RPMI8226 (cell line): ENCODE data around the gene AREL1.
A peak's percentile ranks its signal among the peaks of the same experiment; 100 is the strongest.

Source experiments
- DNase-seq: peaks from one replicate; pipeline ENCODE4 v3.0.0-alpha.2; 2015

Gene AREL1

DNA sequence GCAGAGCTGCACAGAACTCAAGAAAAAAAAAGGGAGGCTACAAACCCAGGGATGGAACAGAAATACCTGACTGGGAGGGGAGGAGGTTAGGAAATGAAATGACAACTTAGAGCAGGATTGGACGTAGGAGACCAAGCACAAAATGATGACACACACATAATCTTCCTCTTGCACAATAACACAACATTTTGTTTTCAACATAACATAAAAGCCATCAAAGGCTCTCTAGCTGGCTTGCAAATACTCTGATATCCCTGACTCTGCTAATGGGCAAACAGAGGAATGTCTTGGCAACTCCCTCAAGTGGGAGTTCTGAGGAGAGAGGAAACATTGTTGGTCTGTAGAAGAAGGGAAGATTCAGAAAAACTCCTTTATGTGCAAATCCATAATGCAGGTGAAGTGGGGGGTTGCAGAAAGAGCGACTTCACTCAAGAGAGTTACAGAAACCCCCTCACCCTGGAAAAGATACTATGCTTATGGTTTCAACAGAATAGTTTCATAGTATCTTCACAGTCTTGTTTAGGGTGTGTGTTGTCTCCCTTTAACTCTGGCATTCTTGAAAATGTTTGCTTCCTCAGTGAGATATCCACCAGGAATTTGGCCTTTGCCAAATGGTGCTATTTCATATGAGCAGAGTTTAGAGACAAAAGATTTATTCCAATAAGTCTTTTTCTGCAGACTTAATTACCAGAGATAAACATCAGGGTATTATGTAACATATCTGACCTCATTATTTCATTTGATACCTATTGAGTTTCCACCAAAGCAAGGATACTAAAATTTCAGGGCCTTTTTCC lies 57.1 kb downstream of the AREL1 start:
- no peak for DNase-seq

DNA sequence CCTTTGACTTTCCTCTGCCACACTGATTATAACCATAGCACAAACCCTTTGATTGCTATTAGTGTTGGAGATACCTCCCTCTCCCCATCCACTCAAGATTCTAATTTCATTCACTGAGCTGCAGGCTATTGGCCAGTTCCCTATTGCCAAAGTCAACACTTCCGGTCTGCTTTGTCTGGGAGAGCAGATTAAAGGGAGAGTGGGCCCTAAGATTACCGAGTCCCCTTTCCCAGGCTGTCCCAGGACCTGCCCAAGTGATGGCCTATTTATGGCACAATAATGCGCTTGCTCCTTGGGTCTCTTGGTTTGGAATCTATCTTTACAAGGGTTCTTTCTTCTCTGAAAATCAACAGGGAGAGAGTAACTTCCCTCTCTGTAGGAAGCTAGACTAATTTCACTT lies 57.9 kb downstream of the AREL1 start:
- DNase-seq = no peak

DNA sequence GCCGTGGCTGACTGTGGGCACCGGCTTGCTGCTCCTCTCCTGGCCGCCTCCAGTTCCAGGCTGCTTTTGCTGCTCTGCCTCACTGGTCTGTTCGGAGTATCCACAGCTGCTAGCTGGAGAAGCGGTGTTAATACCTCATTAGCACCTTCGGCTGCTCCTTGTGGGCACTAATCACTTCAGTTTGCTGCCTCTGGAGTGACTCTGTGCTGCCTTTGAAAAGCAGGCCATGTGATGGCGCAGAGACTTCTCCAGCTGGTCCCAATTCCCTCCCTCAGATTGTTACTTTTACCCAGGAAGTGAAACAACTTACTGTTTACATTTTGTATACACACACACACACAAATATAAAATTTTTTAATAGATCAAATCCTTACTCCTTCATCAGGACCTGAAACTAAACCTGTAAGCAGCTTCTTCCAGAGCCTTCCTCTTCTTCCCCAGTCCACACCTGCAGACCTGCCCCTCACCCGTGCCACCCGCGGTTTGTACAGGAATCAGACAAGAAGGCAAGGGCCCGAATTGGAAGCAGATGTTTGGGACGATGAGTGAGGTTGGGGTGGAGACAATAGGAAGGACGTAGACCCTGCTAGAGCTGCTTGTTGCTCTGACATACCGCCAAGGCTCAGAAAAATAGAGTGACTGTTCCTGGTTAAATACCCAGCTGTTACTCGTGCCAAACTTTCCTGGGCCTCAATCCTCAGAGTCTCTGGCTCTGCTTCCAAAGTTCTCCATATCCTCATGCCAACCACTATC lies 59.3 kb downstream of the AREL1 start:
- no peak for DNase-seq

DNA sequence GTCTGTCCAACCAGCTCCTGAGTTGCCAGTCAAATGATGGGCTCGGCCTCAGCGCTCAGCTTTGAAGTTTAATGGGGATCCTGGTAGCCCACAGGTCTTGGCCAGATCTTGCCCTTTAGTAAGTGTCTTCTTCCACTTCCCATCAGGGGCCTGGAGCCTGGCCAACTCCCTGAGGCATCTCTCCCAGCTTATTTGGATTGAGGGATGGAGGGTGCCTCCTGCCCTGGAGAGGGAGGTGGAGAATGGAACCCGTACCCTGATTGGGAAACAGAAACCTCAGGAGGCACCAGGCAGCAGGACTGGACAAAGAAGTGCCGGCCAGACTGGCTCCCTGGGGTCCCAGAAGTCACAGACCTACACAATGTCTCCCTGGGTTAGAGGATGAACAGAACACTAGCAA lies 60.3 kb downstream of the AREL1 start:
- DNase-seq = no peak

DNA sequence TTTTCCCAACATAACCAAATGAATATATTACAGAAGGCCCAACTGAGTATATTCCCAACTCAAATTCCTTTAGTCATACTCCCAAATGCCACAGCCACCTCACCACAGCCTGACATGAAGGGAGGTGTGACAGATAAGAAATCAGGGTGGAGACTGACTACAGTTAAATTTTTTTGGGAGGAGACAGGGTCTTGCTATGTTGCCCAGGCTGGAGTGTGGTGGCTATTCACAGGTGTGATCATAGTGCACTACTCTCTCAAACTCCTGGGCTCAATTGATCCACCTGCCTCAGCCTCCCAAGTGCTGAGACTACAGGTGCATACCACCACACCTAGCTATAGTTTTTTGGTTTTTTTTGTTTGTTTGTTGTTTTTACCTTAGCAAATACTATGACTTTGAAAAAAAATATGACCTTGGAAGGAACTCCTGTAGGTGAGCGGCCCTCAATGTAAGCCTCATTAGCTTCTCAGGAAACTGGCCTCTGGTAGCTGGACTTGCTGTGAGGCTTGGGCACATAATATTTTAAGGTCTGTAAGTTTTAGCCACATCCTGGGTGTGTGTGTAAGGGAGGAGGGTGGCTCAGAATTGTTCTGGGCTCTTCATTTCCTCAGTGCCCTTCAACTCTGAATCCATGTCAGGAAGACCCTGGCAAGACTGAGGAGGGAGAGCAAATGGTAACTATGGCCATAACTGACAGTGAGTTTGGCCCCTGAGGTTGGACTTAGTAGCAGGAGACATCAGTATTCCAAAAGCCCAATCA lies 61.8 kb downstream of the AREL1 start:
- DNase-seq = no peak

DNA sequence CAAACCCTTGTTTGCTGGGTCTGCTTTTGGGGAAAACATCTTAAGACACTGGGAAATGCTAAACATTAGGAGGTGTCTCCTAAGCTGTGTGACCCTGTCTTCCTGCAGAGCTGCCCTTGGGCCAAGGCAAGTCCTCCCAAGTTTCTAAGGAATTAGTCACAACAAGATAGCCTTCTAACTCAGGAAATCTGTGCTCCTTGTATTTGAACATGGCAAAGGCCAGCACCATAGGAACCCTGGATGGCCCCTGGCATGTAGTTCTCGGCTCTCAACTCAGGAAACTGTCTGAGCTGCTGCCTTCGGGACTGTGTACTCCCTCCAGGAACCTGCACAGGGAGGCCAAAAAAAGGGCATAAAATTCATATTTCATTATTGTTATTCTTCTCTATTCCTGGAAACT lies 63.2 kb downstream of the AREL1 start:
- no peak for DNase-seq

DNA sequence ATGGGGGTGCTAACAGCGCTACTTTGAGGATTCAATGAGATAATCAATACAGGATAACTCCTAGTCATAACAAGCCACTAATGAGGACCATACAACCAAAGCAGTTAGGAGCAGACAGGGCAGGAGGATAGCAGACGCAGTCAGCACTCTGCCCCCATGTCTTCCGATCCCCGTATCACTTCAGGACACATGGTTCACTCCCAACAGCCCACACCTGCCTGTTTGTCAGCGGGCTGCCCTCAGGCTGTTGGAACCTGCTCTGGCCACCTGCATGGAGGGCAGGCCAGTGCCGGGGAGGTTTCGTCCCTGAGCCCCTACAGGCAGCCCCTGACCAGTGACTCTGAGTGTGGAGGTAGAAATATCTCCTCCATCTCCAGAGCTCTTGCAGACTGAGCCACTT lies 63.7 kb downstream of the AREL1 start:
- no peak for DNase-seq

DNA sequence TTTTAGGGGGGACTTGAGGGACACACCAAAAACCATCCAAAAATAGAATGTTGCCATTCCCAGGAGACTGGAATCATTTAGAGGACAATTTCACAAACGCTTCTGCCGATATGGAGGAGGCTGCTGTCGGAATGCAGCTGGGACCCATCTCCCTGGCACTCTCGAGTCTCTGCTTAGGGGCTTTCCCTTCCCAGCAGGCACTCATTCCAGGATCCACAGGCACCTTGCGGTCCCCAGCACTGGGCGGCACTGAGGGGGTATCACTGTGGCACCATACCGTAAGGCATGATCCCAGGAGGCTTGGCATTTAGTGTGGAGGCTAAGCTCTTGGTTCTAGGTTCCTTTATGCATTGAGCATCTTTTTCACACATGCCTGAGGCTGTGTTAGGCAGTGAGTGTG lies 64.3 kb downstream of the AREL1 start:
- no peak for DNase-seq

DNA sequence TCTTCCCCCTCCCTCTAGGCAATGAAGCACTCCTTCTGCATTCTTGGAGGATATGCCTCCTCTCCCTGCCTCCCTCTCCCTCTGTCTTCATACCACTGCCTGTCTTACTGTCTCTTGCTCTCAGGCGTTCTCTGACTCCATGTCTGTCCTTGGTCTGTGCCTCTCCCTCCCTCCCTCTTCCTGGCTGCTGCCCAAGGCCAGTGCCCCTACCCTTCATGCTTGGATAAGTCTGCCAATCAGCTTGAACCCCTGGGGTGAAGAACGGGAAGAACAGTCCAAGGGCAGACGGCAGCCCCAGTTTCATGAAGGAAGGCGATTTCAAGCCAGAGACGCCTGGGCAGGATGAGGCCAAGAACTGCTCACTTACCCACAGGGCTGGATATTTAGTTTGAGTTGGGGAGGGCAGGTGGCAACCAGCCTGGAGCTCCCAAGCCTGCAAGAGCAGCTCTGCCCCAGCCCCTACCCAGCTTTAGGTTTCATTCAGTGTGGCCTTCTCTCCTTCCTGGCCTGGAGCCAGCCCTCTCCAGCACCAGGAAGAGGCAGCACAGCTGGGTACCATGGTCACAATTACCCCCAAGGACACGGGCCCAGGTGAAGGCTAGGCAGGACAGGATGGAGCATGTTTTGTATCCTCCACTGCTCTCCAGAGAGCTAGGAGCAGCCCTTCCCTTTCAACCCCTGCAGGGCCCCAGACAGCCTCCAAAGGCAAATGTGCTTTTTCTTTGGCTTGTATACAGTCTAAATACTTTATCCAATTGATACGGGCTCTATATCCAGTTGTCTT lies 65.0 kb downstream of the AREL1 start:
- DNase-seq = peak; percentile 15

DNA sequence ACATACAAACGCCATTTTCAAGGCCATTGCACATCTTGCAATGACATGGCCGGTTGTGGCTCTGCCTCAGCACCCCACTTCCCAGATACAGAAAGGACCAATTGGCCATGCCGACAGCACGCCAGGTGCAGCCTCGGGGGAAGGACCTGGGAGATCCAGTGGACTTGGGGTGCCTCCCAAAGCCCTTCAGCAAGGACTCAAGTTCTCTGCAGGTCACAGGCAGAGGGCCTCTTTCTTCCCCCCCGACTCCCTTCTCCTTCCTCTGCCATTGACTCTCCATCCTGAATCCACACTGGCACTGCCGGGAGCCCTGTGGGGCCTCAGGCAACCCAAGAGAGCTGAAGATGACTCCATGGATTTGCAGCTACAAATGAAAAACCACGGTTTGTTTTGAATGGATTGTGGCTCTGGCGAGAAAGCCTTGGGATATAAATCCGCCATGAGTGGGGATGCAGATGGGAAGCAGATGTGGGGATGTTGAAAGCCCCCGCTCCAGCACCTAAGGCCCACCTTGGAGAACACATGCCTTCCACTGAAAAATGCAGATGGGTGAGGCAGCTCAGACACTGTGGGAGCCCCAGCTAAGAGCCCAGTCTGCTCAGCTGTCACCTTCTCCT lies 65.7 kb downstream of the AREL1 start:
- DNase-seq = no peak

DNA sequence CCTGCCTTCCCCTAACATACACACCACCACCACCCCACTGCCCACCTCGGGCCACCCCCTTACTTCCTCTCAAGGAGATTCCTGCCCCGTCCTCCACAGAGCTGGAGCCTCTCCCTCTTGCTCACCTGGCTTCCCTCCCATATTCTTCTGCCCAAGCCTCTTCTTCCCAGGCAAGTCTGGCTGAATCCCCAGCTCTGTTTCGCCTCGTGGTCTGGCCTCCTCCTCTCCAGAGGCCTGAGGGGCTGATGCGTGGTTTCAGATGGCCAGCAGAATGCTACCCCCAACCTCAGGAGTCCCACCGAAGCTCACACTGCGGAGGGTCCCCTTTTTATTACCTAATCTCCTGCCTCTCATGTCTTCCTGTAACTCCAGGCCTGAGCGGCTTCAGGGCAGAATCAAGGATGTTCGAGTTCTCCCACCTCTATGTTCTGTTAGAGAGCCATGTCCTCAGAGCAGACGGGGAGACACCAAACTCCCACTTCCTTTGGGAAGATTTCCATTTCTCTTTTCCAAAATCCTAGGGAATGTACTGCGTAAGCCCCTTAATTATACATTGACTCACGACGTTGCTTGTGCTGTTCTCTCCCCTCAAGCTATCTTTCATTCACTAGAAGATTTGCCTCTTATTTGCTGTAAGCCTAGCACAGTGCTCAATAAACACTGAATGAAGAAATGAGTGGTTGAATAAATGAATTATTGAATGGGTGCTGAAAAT lies 67.0 kb downstream of the AREL1 start:
- no peak for DNase-seq

DNA sequence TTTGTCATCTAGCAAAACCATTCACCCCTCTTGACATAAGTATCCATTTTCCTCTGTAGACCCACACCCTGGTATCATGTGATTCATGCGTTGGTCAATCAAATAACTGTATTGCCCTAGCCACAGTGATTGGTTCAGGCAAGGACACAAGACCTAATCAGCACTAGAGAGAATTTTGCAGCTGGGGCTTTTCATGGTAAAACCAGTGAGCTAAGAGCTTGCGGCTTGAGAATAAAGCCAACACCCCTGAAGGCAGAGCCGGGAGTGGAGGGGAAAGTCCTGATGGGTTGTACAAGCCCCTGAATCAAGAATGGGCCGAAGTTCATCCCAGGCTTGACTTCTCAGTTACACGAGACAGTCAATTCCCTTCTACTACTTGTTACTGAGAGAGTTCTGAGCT lies 67.6 kb downstream of the AREL1 start:
- no peak for DNase-seq

DNA sequence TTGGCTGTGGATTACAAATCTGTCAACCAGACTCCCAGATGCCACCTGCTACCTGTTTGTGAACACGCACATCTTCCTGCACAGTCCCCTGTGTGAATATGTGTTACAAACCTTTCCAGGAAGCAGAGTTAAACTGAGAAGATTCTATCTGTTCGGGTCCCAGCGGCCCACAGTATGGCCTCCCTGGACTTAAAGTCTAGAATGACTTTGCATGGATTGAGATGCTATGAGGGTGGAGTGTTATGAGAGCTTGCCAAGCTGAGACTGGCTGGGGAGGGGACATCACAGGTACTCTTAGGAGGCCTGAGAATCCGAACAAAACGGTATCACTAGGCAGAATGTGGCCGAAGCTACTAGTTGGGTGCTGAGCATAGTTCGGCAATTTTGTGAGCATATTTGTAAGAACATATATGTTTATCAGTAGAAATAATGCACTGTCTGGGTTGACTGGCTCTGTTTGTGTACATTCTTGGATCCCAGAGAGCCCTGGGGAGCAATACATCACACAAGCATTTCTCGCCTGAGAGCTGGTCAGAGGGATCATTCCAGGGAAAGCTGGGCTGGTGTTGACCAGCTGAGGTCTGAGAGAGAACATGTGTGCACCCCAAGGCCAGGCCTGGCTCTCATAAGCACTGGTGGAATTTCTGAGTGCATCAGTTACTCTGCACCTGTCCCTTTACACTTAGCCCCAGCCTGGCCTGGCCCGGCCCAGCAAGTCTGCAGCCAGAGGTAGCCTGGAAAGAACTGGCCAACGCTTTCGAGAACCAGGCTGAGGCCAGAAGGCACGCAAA lies 71.1 kb downstream of the AREL1 start:
- DNase-seq = no peak

DNA sequence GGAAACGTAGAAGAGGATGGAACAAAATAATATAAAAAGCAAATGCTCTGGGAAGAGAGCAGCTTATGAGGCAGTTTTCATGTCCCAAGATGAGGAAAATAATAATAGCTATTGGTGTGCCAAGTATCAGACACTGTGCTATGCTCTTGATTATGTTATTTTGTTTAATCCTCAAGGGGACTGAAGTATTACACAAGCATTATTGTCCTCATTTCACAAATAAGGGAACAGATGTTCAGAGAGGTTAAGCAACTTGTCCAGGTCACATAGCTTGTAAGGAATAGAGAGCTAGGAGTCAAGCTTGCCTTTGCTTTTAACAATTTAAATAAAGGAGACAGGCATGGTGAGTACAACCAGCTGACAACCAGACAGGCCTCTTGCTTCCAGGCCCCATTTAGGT lies 73.9 kb downstream of the AREL1 start:
- no peak for DNase-seq

DNA sequence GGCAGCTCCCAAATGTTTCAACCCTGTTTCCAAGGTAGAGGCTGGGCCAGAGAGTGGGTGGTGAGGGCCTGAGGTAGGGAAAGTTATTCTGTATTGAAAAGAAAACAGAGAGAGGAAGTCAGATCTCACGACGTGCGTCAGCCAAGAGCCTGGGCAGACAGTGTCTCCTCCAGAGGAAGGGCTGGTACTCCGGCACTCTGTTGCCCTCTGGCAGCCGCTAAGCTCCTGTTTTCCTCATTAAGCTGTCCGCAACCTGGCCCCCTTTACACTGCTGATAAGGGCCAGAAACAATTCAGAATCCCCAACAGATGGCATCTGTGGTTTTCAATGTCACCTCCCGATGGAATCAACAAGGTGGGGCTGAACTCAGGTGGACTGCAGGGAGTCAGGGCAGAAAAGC lies 74.8 kb downstream of the AREL1 start:
- DNase-seq = no peak

DNA sequence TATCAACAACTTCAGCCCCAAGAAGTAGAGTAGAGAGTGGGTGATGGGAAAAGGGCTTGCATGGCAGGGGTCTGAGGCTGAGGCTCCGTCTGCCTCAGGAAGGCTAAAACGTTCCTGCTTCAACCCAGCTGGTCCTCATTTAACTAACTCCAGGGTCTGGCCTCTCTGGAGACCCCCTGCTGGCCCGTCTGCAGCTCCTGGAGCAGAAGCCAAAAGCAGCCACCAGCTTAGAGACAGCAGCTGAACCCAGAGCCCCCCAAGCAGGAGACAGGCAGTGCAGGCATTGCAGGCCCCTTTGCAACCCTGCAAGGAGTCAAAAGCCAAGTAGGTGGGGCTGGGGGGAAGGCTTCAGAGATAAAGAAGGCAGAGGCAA lies 75.7 kb downstream of the AREL1 start:
- DNase-seq = no peak

DNA sequence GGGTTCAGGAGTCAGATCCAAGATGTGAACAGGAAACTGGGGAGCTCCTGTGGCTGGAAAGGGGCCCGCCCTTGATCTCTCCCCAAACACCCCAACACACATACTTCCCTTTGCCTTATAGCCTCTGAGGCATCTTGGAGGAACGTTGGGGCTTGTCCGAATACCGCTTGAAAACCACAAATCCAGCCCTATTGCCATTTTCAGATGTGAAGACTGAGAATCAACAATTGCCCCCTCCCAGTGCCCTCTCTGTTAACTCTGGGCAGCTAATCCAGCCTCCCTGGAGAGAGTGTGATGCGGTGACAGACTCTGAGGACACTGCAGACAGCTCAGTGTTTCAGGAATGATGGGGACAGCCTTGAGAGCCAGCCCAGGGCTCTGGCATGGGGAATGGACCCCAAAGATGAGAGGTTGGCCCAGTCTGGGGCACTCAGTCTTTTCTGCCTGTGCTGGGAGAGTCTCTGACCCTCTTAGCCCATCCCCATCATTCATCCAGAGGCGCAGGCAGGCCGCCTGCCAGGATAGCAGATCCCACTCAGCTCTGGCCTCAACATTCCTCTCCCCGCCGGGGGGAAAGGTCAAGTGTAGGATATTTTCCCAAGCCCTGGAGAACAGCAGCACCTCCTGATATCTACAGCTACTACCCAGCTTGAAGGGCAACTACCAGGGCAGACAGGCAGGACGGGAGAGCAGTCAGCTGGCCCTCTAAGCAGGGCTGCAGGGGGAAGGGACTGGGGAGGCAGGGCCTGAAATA lies 76.3 kb downstream of the AREL1 start:
- DNase-seq = no peak

DNA sequence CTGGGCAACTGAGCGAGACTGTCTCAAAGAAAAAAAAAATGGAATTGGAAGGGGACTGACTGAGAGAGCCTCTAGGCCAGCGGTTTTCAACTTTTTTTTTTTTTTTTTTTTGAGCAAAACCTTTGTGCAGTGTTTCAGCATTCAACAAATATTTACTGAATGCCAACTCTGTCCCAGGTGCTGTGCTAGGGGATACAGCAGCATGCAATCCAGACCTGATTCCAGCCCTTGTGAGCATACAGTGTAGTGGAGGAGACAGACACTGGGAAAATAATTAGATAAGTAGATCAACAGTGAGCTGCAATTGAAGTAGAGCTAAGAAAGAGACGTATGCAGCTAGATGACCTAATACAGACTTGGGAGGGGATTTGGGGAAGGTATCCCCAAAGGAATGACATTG lies 77.0 kb downstream of the AREL1 start:
- no peak for DNase-seq

DNA sequence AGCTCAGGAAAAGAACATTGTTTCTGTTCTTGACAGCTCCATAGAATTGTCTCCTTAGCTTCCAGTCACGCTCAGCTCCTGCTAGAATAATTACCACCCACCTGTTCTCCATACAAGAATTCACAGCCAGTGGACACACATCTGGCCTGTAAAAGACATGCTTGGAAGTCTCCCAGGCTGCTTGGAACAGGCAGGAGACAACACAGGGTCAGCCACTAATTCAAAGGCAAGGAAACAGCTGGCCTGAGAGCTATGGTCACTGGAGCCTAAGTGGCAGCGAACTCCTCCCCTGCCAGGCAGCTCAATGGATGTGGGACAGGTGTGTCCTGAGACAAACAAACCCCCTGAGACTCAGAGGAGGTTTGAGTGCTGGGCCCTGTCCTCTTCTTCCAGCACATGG lies 77.9 kb downstream of the AREL1 start:
- DNase-seq = no peak

DNA sequence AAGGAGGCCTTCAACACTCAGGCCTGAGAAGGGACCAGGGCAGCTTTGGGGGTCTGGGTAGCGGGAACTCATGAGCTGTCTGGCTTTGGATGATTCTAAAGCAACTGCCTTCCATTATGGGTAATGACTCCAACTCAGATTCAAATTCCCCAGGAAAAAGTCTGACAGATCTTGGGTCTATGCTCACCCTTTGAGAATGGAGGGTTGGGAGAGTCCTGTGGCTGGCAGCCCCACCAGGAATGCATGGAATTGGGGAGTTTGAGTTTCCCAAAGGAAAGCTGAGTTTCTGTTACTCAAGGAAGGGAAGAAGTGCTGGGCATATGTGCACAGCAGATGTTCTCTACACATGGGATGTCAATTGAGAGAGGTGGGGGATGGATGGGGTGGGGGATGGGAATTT lies 78.4 kb downstream of the AREL1 start:
- DNase-seq = no peak
